ENCODE data around the gene CREB1.
"Not testable (repeated sequence)": the region's sequence is repeated elsewhere in the genome, so short reads cannot be mapped to it uniquely, and the experiment has no call there.

Gene CREB1

DNA sequence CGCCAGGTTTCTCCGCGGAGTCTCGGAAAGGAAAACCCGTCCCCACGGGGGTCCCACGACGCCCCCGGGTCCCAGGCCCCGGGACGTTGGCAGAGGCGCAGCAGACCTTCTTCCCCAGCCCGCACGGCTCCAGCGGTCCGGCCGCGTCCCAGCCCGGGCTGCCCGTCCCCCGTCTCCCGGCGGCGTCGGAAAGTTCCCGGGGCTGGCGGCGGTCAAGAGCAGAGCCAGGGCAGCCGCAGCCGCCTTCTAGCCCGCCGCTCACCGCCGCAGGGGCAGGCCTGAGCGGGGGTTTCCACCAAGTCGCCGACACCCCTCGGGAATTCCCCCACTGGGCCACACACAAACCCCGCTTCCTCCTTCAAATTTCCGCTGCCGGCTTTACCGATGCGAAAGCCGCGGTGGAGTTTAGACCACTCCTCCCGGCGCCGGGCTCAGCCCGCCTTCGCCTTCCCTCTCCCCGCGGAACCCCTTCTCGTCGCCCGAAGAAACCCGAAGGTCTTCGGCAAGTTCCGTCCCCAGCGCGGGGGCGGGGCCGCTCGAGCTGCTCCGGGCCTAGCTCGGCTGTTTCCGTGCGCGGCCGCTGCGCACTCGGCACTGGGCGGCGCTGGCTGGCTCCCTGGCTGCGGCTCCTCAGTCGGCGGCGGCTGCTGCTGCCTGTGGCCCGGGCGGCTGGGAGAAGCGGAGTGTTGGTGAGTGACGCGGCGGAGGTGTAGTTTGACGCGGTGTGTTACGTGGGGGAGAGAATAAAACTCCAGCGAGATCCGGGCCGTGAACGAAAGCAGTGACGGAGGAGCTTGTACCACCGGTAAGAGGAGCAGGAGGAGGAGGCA is at the start of gene CREB1:
Gene CREB1 (plus strand): TSS at position 633 of the 830 bp plus-strand sequence. CDS start 25,674 bp downstream, outside the sequence.
- peak; percentile 94 for DNase-seq (ENCODE audit: low read depth)
- peak within 1 kb of the TSS; percentile 73 for H3K4me3 ChIP-seq (ENCODE audit: low read depth, low read length)

- H3K4me3 ChIP-seq (ENCODE audit: low read depth, low read length): no peak overlapping the region
- no peak for DNase-seq (ENCODE audit: low read depth)
Observed at GRCh38 chr2:207480521-207481040, 49.2 kb upstream of the CREB1 start.

DNA sequence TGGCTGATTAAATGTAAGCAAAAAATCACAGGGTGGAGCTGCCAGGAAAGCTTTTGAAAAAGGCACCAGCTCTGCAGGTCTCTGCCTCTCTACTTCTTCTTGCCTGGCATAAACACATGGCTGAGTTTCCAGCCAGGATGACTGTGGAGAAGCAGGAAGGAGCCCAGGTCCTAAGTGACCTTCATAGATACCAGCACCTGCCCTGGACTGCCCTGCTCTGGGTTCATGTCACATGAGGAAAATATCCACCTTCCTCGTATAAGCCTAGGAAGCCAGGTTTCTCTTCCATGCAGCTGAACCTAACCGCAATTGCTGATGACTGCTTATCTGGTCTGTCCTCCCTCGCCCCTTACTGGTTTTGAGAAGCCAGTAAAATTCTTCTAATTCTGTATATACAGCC is 47.8 kb upstream of the CREB1 start:
- DNase-seq (ENCODE audit: low read depth): no peak
- H3K4me3 ChIP-seq (ENCODE audit: low read depth, low read length): no peak overlapping the region

DNA sequence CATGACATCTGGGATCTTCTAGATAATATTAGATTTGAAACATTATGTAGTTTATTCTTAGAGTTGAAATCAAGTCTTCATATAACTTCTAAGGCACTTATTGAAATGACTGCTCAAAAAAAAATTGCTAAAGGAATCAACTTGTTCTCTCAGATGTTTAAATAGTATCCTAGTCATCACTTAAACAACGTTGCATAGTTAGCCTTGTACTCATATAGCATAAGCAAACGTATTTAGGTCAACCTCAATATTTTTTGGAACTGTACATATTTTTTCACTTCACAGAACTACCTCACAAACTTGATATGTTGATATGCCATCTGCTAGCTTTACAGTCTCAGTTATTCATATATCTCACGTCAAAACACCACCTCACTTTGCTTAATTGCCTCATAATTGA is 47.1 kb upstream of the CREB1 start:
- no peak for DNase-seq (ENCODE audit: low read depth)
- H3K4me3 ChIP-seq (ENCODE audit: low read depth, low read length): no peak overlapping the region

GRCh38 chr2:207483066-207483465 is 46.7 kb upstream of the CREB1 start:
- H3K4me3 ChIP-seq (ENCODE audit: low read depth, low read length): no peak overlapping the region
- no peak for DNase-seq (ENCODE audit: low read depth)

DNA sequence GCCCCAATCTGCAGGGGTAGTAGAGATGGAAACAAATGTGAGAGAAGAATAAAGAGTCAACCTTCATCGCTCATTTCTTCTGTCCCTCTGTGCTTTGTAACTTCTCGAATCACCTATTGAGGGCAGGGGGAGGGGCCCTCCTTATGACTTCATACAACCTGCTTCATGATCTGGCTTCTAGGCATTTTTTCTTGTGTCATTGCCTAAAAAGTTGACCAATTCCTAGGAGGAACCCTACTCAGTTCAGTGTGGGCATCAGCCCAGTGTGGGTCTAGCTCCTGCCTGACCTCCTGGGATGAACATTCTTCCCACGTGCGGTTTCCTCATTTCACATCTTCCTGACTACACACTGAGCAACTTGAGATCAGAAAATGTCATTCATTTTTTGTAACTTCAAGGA is 46.3 kb upstream of the CREB1 start:
- H3K4me3 ChIP-seq (ENCODE audit: low read depth, low read length): no peak overlapping the region
- DNase-seq (ENCODE audit: low read depth): peak; percentile 56

- DNase-seq (ENCODE audit: low read depth): no peak
- H3K4me3 ChIP-seq (ENCODE audit: low read depth, low read length): no peak overlapping the region
Observed at GRCh38 chr2:207484444-207485391, 45.0 kb upstream of the CREB1 start.

GRCh38 chr2:207487650-207488311 is 42.0 kb upstream of the CREB1 start:
- DNase-seq (ENCODE audit: low read depth): peak; percentile 81

DNA sequence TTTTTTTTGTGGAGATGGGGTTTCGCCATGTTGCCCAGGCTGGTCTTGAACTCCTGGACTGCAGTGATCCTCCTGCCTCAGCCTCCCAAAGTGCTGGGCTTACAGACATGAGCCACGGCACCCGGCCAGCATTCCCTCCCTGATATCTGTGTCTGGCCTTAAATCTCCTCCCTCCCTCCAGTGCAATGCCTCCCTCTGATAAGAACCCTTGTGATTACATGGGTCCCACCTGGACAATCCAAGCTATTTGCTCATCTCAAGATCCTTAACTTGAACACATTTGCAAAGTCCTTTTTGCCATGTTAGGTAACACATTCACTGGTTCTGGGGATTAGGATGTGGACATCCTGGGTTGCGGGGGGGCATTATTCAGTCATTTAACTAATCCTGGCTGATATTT is 40.5 kb upstream of the CREB1 start:
- no peak for DNase-seq (ENCODE audit: low read depth)
- no peak overlapping the region for H3K4me3 ChIP-seq (ENCODE audit: low read depth, low read length)

More at GRCh38 chr2:207487650-207488311, 42.0 kb upstream of the CREB1 start:
- no peak overlapping the region for H3K4me3 ChIP-seq (ENCODE audit: low read depth, low read length)

- no peak overlapping the region for H3K4me3 ChIP-seq (ENCODE audit: low read depth, low read length)
- DNase-seq (ENCODE audit: low read depth): no peak
Observed at GRCh38 chr2:207490441-207490840, 39.3 kb upstream of the CREB1 start.

DNA sequence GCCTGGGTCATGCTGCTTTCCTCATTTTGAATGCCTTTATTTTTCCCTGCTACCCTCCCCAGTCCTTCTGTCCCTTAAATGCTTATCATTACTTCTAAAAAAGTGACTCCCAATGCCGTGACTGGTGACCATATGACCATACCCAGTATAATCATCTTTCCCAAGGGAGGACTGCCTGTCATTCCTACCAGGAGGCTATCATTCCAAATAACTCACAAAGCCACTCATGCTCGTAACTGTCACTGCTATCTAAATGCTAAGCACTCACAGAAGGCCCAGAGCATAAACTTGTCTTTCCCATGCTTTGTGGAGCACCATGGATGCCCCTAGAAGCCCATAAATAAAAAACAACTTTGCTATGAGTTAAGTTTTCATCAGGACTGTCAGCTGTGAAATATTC is 38.7 kb upstream of the CREB1 start:
- DNase-seq (ENCODE audit: low read depth): no peak
- H3K4me3 ChIP-seq (ENCODE audit: low read depth, low read length): no peak overlapping the region

DNA sequence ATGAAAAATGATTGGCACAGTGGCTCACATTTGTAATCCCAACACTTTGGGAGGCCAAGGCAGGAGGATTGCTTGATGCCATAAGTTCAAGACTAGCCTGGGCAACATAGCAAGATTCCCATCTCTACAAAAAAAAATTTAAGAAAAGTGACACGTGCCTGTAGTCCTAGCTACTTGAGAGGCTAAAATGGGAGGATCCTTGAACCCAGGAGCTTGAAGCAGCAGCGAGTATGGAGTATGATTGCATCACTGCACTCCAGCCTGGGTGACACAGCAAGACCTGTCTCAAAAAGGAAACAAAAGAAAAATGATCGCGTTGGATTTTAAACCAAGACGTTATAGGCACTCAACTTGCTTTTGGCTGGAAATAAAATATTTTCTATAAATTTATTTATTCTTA is 37.8 kb upstream of the CREB1 start:
- DNase-seq (ENCODE audit: low read depth): no peak
- H3K4me3 ChIP-seq (ENCODE audit: low read depth, low read length): no peak overlapping the region

DNA sequence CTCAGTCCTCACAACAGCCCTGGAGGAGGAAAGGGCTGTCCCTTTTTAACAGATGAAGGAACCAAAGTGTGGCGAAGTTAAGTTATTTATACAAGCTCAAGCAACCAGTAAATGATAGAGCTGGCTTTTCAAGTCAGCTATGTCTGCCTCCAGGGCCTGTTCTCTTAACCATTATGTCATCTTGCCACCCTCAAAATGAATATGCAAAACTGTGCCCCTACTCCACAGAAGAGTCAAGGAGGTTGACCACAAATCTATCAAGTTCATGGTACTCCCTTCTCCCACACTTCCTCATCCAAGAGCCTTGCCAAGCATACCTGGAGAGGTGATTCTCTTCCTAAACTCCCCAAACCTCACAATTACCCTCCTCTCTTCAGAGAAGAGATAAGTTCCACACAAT is 37.3 kb upstream of the CREB1 start:
- H3K4me3 ChIP-seq (ENCODE audit: low read depth, low read length): no peak overlapping the region
- no peak for DNase-seq (ENCODE audit: low read depth)

GRCh38 chr2:207494137-207494536 is 35.6 kb upstream of the CREB1 start:
- DNase-seq (ENCODE audit: low read depth): no peak
- H3K4me3 ChIP-seq (ENCODE audit: low read depth, low read length): no peak overlapping the region

DNA sequence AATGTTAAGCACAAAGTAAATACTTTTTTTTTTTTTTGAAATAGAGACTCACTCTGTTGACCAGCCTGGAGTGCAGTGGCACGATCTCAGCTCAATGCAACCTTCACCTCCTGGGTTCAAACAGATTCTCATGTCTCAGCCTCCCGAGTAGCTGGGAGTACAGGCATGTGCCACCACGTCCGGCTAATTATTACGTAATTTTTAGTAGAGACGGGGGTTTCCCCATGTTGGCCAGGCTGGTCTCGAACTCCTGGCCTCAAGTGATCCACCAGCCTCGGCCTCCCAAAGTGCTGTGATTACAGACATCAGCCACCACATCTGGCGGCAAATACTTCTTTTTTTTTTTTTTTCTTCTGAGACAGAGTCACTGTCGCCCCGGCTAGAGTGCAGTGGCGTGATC is 32.8 kb upstream of the CREB1 start:
- DNase-seq (ENCODE audit: low read depth); H3K4me3 ChIP-seq (ENCODE audit: low read depth, low read length): not testable (repeated sequence)

- H3K4me3 ChIP-seq (ENCODE audit: low read depth, low read length): no peak overlapping the region
- no peak for DNase-seq (ENCODE audit: low read depth)
Observed at GRCh38 chr2:207497596-207497995, 32.2 kb upstream of the CREB1 start.

- no peak for DNase-seq (ENCODE audit: low read depth)
- no peak overlapping the region for H3K4me3 ChIP-seq (ENCODE audit: low read depth, low read length)
Observed at GRCh38 chr2:207498427-207498826, 31.3 kb upstream of the CREB1 start.

DNA sequence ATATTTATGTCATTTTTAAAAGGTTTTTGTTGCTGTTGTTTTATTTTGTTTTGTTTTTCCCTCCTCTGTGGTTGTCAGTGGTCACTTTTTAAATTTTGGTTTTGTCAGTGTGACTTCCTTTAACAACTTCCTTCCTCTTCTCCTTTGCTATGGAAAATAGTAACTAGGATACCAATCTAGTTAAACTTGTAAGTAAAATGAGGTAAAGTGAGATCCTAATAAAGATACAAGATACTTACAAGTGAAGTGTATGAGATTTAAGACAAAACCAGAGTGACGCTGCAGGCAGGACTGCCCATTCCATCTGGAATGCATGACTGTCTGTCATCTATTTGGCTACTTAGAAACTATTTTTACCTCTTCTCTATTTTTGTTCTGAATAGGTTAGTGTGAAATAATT is 30.6 kb upstream of the CREB1 start:
- H3K4me3 ChIP-seq (ENCODE audit: low read depth, low read length): no peak overlapping the region
- DNase-seq (ENCODE audit: low read depth): no peak

- no peak for DNase-seq (ENCODE audit: low read depth)
- H3K4me3 ChIP-seq (ENCODE audit: low read depth, low read length): no peak overlapping the region
Observed at GRCh38 chr2:207501802-207502576, 27.8 kb upstream of the CREB1 start.
